C4-2B (cell line): Measurements from ENCODE around the gene EXOSC5.

Experiments used
- H3K27ac ChIP-seq: fragments of 450-650 bp; 2 replicates; pipeline ENCODE4 v1.5.1; 2017
- ZFX ChIP-seq: fragments of 450-650 bp; IDR thresholded peaks from 2 replicates; pipeline ENCODE4 v1.6.1; 2017
- TF ChIP-seq, protein P1 (sequence below): fragments of 450-650 bp; conservative IDR thresholded peaks from 2 replicates; pipeline ENCODE4 v1.5.1; 2017; ENCODE audit warnings: mild to moderate bottlenecking

Gene EXOSC5

DNA sequence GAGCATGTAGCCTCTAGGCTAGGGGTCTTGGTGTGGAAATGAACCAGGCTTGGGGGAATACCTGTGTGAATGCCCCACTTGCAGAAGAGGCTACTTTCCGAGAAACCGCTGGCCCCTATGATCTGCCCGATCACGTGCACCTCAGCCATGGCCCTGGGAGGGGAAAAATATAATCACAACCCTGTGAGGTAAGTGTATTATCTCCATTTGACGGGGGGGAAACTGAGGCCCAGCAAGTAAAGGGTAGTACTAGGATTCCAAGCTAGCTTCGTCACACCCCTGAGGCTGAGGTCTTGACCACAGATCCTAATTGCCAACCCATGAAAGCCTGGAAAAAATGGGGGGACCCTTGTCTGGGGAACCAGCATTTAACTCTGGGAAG, 33.8 kb downstream of the EXOSC5 start:
- TF ChIP-seq, protein P1, sequence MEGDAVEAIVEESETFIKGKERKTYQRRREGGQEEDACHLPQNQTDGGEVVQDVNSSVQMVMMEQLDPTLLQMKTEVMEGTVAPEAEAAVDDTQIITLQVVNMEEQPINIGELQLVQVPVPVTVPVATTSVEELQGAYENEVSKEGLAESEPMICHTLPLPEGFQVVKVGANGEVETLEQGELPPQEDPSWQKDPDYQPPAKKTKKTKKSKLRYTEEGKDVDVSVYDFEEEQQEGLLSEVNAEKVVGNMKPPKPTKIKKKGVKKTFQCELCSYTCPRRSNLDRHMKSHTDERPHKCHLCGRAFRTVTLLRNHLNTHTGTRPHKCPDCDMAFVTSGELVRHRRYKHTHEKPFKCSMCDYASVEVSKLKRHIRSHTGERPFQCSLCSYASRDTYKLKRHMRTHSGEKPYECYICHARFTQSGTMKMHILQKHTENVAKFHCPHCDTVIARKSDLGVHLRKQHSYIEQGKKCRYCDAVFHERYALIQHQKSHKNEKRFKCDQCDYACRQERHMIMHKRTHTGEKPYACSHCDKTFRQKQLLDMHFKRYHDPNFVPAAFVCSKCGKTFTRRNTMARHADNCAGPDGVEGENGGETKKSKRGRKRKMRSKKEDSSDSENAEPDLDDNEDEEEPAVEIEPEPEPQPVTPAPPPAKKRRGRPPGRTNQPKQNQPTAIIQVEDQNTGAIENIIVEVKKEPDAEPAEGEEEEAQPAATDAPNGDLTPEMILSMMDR: no peak
- TF ChIP-seq ZFX: no peak
- peak overlapping the region; percentile 76 for H3K27ac ChIP-seq

DNA sequence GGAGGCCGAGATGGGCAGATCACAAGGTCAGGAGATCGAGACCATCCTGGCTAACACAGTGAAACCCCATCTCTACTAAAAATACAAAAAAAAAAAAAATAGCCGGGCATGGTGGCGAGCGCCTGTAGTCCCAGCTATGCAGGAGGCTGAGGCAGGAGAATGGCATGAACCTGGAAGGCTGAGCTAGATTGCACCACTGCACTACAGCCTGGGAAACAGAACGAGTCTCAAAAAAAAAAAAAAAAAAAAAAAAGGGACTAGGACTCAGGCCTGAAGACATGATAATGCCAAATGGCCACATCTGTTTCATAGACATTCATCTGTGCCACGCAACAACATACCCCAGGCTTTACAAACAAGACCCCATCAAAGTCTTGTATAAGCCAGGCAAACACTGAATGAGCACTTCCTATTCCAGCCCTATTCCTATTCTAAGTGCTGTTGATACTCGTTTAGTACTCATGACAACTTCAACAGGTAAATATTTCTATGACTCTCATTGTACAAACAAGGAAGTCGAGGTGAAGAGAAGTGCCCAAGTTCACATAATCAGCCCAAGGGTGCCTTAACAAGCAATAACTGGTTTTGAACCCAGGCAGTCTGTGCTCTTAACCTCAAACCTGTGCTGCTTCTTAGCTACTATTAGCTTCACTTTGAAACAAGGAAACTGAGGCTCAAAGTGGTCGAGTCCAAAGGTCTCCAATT, 34.9 kb downstream of the EXOSC5 start:
- TF ChIP-seq, protein P1: no peak
- TF ChIP-seq ZFX: no peak
- no peak overlapping the region for H3K27ac ChIP-seq

DNA sequence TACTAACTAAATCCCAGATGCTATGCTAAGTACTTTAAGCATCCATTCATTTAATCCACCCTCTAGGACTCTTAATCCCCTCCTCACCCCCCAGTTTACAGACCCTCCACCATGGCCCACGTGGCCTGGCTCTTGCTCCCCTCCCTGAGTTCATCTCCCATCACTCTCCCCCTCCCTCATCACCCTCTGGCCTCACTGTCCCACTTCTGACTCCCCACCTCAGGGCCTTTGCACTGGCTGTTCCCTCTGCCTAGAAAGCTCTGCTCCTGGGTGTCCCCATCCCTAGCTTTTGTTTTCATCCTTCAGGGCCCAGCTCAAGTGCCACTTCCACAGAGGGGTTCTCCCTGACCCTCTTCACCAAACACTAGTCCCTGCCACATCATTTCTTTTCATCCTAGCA, 37.4 kb downstream of the EXOSC5 start:
- TF ChIP-seq, protein P1: no peak
- no peak for TF ChIP-seq ZFX
- H3K27ac ChIP-seq: no peak overlapping the region

DNA sequence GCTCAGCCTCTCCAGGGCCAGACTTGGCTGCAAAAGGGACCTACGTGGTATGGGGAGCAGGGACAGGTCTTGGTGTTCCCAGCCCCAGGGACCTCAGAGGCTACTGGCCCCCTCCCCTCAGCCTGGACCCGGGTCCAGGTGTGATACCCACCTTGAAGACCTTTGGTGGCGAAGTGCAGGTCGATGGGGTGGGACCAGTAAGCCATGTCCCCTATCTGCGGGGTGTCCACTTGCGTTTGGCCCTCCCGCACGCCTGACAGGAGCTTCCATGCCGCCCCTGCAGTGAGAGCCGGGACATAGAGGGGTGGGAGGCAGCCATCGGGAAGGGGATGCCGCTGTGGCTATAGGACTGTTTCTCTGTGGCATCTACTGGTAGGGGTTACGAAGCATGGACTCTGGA, 39.4 kb downstream of the EXOSC5 start:
- TF ChIP-seq, protein P1: no peak
- TF ChIP-seq ZFX: no peak
- H3K27ac ChIP-seq: no peak overlapping the region

DNA sequence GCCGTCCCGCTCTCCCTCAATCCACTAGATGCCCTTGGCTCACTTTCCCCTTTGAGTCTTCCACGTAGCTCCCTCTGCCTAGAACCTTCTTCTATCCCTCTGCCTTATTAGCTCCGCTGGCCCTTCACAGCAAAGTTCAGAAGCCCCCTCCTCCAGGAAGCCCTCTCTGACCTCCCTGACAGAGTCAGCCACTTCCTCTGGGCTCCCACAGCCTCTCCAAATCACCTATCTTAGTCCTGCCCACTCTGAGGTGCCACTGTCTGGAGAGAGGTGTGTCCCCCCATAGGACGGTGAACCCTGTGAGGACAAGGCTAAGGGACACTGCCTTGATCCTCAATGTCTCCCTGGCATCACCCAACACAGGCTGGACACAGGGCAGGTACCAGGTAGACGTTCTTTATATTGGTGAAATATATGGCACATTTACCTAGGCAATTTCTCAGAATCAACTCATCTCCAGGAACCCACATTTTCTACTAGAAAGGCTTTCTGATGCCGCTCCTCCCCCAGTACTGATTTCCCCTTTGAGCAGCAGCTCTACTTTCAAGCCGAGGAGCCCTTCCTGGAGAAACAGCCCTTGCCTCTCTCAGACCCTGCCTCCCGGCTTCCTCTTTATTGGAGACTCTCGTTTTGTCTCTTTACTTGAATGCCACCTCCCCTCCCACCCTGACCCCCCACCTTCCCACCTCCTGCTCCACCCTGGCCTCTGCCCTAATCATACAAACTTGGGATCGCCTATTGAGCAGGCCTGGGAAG, 40.0 kb downstream of the EXOSC5 start:
- no peak overlapping the region for H3K27ac ChIP-seq
- no peak for TF ChIP-seq ZFX
- TF ChIP-seq, protein P1: no peak

DNA sequence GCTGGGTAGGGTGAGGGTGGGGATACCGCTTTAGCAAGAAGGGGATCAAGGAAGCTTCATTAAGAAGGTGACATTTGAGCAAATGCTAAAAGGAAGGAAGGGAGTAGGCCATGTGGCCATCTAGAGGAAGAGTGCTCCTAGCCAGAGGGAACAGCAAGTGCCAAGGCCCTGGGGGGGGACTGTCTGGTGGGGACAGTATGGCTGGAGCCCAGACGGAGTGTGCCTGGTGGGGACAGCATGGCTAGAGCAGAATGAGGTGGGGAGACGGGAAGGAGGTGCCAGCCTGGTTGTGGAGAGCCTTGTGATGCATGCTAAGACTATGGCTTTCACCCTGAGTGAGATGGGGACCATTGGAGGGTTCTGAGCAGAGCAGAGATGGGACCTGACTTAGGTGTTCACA, 41.4 kb downstream of the EXOSC5 start:
- H3K27ac ChIP-seq: no peak overlapping the region
- no peak for TF ChIP-seq ZFX
- TF ChIP-seq, protein P1: no peak

DNA sequence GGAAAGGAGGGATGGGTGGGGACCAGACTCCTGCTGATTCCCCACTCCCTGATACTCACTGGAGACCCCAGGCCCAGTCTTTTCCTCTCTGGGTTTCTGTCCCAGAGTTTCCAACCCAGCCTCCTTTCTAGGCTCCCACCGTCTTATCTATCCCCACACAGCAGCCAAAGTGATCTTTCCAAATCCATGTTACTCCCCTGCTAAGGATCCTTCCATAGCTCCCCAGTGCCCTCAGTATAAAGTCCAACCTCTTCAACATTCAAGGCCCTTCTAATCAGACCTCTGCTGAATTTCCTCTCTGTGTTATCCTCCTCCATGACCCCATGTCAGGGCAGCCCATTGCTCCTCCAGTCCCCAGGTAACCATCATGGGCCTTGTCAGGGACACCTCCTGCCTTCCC, 42.1 kb downstream of the EXOSC5 start:
- no peak overlapping the region for H3K27ac ChIP-seq
- TF ChIP-seq, protein P1: no peak
- TF ChIP-seq ZFX: no peak
